HG03095 (cell line): ENCODE data around the gene TRAPPC8.
"Not testable (repeated sequence)": the region's sequence is repeated elsewhere in the genome, so short reads cannot be mapped to it uniquely, and the experiment has no call there.

Source experiments
- ATAC-seq: cut with Tn5 transposase; IDR thresholded peaks from one replicate; pipeline ENCODE4 v1.9.1; 2021; ENCODE audit warnings: moderate library complexity; ENCODE audit not compliant: unreplicated experiment

TRAPPC8 gene

DNA sequence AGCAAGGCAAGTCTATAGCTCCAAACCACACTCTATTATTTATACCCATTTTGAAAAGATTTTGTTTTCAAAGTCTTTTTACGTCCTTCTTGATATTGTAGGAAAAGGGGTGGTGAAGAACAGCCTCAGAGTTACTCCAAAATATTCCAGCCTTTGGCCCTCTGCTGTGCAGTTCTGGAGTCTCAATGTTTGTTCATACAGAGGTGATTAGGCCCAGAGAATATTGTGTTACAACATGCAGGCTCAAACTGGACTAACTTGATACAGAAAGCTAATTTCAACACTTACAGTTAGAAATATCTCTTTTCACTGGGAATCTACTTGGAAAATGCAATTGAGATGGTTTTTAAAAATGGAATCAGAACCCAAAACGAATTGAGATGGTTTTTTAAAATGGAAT lies 141.8 kb downstream of the TRAPPC8 start:
- ATAC-seq, result no peak

DNA sequence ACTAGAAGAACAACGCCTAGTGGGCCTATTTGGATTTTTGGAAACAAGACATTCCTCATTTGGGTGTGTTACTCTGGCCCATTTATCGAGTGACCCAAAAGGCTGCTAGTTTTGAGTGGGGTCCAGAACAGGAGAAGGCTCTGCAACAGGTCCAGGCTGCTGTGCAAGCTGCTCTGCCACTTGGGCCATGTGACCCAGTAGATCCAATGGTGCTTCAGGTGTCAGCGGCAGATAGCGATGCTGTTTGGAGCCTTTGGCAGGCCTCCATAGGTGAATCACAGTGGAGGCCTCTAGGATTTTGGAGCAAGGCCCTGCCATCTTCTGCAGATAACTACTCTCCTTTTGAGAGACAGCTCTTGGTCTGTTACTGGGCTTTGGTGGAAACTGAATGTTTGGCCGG lies 143.7 kb downstream of the TRAPPC8 start:
- ATAC-seq, result not testable (repeated sequence)

GRCh38 chr18:31798399-31798798 lies 144.5 kb downstream of the TRAPPC8 start:
- ATAC-seq, result no peak

DNA sequence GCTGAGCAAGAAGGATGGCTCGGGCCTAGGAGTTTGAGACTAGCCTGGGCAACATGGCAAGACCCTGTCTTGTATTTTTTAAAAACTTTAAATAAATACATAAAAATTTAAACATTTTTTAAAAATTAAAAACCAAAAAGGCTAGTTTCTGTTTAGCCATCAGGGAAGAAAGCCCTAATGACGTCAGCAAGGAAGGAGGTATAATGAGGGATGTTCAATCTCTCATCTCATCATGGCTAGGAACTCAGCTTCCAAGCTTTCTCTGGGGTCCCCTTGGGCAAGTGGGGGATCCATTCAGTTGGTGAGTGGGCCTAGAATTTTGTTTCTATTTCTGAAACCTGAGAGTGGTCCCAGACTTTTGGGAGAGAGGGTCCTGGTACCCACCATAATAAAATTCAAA lies 147.2 kb downstream of the TRAPPC8 start:
- ATAC-seq, result no peak

GRCh38 chr18:31793531-31793930 lies 149.4 kb downstream of the TRAPPC8 start:
- ATAC-seq, result no peak

GRCh38 chr18:31792580-31792911 lies 150.4 kb downstream of the TRAPPC8 start:
- no peak for ATAC-seq

DNA sequence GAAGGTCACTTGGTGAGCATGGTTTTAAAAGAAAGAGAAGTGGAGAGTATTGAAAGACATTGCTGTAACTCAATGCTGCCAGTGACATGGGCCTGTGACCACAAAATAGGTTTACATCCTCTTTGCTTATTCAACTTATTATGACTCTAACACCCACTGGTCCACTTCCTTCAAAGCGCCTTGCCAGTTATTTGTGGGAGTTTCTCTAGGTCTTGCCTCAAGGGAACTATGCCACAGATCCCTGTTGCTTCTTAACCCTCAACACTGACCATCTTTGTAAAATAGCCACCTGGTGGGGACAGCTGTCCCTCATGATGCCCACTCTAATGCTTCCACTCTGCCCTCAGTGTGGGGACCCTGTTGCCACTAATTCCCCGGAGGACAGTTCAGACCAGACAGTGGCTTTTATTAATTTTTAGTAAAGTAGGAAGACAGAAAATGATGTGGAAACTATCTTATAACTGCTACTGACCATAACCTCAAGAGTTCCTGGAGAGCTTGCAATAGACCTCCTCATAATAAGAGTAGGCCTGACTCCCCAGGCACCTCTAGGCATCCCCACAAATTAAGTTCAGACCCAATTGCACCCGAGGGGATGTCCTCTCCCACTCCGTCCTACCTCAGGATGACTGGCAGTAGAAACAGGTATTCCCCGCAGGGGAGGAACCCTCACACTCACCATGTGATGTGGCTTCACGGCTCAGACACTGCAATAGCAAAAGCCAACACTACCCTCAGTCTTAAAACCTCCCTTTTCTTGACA lies 150.9 kb downstream of the TRAPPC8 start:
- peak; percentile 93 for ATAC-seq

DNA sequence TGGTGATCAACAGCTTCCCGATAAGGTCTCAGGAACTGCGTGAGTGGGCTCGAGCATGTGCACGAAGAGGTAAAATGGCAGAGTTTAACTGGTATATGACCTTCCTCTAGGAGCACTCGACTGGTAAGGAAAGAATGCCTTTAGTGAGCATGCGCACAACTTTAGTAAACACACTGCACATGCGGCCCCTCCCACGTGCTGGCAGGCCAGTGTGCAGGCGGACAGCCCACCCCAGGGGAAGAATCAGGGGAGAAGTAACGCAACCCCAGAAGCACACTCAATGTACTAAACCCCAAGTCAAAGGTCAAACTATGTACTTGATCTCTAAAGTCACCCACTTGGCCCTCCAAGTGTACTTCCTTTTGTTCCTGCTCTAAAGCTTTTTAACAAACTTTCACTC lies 153.5 kb downstream of the TRAPPC8 start:
- ATAC-seq, result no peak

- no peak for ATAC-seq
These were observed 159.9 kb downstream of the TRAPPC8 start for GRCh38 chr18:31783059-31783458.
